ENCODE data around the gene ZFHX3.

The ZFHX3 gene

DNA sequence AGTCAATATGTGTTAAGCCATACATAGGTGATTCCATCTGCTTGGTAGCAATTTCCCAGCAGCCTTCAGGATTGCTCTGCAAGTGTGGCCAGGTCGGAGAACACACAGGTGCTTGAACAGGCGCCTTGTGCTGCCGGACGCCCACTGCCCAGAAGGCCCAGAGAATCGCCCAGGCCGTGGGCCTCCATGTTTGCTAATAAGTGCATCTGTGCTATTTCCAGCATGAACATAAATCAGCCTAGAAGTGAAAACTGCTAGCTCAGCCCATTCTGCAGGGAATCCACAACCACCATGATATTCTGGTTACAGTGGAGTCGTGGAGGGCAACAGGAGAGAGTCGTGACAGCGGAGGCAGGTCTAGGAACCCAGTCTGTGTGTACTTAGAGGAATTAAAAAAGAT lies 78.1 kb downstream of the ZFHX3 start:
- no peak for DNase-seq

DNA sequence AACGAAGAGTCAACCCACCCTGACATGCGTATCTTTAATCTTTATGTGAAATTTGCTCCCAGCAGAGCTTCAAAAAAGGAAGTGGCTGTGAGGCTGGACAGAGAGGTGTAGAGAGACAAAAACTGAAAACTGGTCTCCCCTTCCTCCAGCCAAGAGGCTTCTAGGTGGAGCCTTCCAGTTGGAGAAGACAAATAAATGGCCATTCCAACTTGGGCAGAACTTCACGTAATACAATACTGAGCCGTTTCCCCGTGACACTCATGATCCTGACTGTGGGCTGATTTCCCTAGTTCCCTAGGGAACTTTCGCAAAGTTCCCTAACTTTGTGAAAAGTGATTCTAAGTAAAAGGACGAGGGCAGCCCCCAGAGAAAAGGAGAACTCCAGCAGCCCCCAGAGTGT lies 78.8 kb downstream of the ZFHX3 start:
- DNase-seq: no peak

DNA sequence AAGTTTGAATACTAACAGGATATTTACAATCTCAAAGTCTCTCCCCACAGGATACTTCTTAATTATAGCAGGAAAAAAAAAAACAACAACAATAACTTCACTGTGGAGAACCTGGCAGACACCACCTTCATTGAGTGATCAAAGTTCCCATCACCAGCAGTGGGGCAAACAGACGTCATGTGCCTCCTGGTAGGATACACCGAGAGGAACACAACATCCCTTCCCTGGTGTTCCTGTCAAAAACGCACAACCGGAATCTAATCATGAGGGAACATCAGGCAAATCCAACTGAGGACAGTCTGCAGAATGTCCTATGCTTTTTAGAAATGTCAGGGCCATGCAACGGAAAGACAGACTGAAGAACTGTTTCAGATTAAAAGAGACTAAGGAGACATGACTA lies 80.0 kb downstream of the ZFHX3 start:
- DNase-seq: no peak

DNA sequence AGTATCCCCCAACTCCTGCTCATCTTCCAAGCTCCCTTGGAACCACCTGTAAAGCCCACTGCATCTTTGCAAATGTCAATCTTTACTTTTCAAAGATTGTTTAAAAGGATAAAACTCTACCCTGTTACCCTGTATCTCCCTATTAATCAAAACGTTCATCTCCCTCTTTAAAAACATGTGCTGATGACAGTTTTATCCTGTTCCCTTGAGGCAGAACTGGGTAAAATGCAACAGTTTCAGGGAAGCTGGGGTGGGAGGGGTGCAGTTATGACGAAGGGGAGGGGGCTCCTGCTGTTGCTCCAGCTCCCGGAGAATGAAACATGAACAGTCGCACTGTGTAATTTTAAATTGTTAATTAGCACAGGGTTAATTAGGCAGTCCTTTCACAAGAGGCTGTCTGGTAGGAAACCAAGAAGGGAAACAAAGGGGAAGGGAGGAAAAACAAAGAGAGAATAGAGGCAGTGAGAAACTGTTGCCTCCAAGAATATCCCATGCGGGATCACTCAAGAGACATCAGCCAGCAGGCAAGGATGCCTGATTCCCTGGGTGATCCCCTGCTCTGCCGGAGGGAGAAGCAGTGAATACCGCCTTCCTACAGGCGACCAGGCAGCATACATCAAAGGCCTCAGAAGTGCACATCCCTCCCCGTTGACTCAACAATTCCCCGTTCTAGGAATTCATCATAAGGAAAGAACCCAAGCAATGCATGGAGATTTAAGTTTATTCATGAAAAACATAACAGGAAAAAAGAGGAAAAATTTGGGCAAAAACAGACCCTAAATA lies 84.2 kb downstream of the ZFHX3 start:
- no peak for DNase-seq

DNA sequence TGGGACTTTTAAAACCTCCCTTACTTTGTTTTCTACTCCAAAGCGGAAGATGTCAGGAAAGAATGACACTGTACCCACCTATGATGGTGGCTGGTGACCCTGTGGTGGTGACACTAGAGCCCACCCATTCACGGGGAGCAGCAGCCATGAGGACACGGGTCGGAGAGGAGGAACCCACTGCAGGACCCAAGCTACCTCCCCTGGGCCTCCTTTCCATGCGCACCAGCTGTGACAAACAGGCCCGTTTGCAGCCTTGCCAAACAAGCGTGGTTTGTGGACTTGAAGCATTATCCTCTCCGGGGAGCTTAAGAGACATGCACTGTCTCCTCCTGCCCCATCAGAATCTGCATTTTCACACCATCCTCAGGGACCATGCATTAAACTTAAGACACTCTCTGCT lies 85.6 kb downstream of the ZFHX3 start:
- DNase-seq: no peak

DNA sequence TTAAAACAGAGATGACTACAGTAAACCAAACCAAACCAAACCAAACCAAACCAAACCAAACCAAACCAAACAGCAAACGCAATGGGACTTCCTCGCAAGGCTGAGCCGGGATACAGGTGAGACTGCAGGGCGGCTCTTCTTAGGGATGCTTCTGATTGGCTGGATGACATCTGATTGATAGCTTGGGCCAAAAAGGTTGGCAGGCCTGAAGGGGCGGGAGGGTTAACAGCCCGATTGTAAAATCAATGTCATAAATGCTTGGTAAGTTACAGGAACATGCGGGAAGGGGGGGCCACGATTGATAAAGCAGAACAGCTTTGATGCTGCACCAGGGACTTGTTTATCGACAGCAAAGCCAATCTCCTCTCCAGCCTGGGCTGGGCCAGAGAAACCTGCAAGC lies 86.1 kb downstream of the ZFHX3 start:
- no peak for DNase-seq

DNA sequence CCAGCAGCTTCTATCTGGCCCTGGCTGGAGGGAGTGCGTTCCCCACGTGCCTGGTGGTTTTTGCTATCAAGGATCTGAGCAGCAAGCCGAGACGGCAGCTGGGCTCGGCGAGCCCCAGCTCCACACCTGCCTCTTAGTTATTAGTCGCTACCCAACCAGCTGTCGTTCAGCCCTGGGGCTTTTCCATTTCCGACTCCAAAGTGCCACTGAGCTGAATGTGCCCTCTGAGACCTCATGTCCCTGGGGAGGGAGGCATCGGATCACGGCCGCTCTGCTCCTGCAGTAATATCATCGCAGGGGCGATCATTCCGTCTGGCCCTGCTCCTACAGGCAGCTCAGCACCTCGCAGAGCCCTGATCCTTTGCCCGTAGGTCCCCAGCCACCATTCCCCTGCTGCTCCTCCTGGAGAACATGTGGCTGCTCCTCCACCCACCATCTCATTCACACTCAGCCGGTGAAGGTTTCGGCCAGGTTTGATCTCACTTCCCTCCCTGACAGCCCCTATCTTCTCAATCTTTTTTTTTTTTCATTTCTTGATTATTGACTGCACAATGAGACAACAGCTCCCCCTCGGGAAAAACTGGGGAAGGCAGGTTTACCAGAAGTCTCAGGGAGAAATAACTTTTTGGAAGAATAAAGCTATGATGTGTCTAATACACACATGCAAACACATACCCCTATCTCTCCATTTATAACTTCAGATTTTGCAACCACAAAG lies 86.7 kb downstream of the ZFHX3 start:
- DNase-seq: no peak

DNA sequence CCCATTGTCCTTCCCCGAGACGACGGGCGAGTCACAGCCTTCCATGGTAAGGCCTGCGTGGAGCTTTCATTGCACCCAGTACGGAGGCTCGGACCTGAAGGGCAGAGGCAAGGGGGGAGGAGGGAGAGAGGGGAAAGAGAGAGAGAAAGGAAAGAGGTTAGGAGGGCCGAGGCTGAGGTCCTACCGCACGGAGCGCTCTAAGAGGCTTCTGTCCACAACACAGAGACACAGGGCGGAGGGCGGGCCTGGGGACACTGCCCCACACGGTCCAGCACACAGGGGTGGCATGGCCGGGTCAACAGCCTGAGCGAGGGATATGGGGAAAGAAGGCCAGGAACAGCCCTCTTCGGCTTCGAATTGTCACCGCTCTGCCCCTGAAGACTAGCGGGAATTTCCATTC lies 87.8 kb downstream of the ZFHX3 start:
- no peak for DNase-seq

DNA sequence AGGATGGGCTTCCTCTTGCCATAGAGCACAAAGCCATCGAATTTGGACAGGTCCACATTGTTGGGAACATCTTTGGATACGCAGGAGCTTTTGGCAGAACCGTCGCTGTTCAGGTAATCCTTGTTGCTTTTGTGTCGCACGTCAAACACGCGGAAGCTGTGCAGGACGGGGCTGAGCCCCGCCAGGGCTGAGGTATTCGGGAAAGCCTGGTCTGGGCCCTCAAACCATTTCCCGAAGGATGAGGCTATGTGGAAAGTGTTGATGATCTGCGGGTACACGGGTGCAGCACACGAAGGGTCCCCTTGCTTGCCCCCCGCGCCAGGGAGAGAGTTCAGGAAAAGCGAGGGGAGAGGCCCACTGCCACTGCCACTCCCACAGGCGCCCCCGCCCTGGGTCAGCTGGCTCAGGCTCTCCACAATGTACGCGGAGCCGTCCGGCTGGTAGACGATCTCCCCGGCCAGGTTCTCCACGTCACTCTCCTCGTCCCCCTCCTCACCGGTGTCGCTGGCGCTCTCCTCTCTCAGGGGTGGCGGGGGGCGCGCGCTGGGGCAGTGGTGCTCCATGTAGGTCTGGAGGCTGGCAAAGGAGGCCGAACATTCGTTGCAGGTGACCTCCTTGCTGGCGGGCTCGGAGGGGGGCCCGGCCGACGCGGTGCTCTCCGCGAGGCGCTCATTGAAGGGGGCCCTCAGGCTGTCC lies 88.5 kb downstream of the ZFHX3 start:
- DNase-seq: no peak

DNA sequence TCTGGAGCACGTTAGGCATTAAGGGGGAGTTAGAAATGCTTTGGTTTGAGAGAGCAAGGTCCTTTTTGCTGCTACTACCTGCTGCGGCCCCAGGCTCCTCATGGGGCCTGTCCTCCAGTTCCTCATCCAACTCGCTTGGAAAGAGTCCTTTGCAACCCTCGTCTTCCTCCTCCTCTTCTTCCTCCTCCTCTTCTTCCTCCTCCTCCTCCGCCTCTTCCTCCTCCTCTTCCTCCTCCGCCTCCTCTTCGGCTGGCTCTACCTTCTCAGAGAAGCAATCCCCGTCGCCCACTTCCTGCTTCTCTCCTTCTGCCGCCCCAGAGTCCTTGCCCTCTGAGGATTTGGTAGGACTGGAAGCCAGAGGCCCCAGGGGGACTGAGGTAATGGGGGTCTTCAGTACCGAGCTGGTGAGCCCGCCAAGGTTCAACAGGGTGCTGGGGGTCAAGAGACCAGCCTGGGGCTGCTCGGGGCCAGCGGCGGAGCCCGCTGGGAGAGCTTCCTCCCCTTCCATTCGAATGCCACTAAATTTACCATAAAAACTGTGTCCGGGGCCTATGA lies 89.3 kb downstream of the ZFHX3 start:
- DNase-seq: no peak

DNA sequence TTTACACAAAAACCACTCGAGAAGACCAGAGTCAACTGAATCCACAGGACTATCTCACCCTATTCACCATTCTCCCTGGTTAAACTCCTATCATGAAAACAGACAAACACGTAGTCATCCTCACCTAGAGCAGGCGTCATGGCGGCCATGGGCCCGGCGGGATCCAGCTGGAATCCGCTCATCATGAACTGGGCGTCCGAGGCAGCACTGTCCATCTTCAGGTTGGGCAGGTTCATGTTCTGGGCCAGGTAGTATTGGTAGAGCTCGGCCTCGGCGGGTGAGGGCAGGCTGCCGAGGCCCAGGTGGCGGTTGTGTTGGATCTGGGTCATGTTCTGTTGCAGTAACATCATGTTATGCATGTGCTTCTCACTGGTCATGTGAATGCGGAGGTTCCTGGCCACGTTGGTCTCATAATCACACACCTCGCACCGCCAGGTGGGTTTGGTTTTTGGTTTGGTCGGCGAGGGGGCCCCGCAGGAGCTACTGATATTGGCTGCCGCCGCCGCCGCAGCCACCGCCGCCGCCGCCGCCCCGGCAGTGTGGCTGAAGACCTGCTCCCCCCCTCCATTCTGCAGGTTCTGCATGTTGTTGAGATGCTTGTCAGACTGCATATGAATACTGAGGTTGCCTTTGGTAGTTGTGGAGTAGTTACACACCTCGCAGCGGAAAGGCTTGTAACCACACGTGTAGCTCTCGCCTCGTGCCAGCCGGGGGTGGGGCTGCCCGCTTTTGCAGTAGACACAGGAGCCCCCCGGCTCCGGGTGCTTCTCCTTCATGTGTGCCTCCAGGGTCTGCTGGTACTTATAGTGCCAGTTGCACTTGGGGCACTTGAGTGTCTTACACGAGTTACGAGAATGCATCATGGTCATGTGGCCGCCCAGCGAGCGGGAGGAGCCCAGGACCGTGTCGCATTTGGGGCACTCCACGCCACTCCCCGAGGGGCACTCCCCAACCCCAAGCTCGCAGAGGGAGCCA lies 90.3 kb downstream of the ZFHX3 start:
- no peak for DNase-seq

DNA sequence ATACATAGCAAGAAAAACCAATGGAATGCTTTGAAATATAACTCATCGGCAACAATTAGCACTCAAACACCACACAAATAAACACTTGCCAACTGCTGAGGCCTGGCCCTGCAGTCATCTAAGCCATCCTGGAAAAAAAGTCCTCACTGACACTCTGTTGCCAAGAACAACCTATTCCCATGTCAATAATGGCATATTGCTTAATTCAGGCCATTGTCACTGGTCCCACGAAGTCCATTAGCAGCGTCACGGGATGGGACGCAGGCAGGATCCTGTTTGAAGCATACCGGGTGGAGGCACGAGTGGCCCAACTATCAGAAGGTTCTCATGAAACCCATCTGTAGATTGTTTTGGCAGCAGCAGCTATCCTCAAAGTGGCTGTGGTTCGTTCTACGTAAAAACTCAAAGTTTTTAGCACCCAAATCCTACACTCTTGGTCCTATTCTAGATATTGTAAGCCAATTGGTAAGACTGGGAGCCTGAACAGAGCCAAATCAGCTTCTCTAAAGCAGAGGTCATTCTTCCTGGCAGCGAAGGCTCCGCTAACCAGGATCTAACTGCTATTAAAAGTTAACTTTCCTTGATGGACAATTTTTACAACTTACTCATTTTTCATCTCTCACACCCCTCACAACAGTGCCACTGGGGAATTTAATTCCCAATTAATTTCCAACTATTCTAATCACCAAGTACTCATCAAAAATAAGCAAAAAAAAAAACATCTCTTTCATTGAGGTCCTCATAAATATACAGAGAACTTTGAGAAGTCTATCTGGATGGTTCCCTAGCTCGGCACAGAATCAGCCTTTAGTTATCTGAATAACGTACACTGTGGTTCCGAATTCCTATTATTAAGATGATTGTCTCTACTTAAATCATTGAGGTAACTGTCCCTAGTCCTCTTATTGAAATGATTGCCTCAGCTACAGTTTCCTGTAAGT lies 91.5 kb downstream of the ZFHX3 start:
- no peak for DNase-seq

DNA sequence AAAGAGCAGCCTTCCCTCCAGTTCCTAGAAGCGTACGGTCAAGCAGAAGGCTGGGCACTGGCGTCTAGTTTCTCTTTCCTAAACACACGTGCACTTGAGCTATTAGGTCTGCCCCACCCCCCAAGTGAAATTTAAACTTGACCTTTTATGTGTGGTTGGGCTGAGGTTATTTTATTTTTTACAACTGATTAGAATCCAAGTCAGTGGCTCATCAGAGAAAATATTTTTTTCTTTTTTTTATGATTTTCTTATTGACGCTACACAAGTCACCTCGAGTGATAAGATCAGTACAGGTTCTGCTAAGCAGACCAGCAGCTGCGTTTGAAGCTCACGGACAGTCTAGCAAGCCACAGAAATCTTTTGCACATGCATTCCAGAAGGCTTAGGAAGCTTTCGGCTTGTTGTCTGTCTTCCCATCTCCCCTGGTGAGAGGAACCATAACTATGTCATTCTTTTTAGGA lies 95.1 kb downstream of the ZFHX3 start:
- DNase-seq: no peak

DNA sequence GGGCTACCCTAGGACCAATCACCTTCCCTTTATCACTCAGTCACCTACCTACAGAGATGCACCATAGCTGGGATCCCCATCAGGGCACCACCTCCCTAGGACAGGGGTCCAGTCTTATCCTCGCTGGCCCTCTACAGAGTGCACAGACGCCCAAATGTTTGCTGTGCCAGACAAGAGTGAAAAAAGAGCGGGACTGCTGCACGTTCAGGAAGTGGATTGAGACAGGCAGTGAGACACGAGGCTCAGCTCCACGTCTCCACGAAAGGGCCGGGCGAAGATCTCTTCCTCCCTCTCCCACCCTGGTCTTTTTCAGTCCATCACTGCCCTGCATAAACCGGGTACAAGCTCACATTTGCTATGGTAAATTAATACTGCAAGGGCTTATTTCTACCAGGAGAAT lies 95.5 kb downstream of the ZFHX3 start:
- DNase-seq: no peak

DNA sequence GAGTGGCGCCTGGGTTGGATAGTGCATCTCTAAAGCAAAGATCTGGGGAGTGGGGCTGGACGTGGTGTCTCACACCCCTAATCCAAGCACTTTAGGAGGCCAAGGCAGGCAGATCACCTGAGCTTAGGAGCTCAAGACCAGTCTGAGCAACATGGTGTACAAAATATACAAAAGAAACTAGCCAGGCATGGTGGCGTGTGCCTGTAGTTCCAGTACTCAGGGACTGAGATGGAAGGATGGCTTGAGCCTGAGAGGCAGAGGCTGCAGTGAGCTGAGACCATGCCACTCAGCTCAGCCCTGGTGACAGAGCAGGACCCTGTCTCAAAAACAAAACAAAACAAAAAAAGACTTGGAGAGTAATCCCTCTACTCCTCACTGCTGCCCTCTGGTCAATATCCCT lies 96.0 kb downstream of the ZFHX3 start:
- no peak for DNase-seq

DNA sequence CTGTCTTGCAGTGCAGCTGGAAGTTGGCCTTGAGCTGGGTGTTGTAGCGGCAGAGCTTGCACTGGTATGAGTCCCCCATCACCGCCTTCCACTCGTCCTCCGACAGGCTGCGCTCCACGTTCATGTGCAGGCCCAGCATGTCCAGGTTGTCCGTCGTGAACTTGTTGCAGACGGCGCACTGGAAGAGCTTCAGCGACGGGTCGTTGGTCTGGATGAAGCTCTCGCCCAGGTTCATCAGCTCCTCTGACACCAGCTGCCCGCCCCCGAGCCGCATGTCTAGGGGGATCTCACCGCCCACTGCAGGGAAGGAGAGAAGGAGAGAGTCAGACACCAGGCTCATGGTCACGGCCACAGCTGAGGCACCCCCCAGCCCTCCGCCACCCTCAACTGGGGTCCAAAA lies 97.3 kb downstream of the ZFHX3 start:
- no peak for DNase-seq

DNA sequence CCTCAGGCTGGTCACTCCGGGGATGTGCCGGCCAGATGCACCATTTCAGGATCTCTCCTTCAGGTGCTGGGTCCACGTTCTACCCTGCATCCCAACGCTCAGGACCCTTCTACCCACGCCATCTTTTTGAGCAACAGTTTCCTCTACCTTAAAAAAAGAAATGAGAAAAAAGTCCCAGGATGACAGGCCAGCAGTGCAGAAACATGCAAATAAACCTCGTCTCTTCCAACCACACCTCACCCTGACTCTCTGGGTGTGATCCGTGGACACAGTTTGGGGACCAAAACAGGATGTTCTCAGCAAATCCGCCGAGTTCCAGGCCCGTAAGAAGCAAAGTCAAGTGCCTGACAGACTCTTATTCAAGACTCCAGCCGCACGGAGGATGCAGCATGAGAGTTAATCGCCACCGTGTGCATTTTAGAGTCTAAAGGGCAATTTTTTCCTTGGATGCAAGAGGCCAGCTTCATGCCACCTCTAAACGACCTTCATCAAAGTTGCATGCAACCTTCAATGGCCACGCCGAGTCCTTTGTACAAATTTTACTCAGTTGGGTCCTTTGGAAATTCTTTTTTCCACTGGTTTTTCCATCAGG lies 99.6 kb downstream of the ZFHX3 start:
- DNase-seq: no peak

DNA sequence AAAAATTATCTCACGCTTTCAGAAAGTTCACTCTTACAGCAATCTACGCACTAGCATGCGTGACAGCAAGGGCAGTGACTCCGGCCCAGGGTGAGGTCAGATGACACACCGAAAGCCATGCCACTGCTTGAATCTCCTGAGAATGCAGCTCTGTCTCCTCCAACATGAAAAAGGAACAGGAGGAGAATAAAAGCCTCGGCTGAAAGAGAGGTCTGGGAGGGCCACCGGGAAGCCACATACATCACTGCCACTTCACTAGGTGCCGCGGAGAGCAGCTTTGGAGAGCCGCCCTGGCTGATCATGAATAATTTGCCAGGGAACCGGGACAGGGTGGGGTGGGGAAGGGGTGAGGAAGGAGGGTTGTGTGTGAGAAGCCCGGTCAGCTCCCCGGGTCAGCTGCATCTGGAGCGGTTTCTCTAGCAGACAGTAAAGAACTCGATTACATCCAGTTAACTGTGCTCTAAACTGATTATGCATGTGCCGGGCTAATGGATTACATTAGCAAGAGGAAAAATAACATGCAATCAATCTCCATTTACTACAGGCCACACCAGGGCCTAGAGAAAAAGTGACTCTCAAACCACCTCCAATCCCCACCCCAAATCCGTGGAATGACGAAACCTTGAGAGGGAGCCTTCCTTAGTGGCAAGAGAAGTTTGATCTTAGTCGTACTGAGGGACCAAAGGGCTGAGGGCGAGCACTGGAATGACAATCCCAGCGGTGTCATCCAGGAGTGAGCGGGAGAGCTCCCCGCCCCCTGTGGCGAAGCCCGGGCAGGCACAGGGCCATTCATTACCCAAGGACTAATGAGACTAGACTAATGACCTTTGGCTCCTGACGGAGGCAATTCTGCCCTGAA lies 100.3 kb downstream of the ZFHX3 start:
- DNase-seq: no peak

DNA sequence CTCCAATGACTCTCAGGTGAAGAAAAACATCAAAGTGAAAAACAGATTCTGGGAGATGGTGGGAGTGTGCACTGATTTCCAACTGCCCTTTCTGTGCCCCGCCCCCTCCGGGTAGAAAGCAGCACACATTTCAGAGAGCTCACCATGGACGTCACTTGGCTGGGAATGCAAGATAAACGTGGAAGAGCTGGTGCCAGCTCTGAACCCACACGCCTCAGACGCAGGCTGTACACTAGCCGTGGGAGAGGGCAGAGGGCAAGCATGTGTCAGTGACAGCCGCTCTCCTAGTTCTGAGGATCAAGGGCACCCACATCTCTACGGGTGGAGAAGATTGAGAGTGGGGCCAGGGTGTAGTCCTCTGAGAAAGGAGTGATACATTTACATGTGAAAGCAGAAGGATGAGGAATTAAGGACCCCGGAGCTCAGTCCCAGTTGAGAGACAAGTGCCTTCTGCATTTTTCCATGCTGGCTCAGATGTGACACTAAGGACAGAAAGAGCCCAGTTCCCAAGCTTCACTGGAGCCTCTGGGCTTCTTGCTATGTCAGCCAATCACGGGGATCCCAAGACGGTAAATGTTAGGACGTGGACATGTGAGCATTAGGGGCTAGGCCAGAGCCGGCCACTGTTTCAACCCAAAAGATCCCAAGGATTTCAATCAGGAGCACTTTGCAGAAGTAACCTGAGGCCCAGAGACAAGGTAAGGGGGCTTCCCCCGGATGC lies 101.3 kb downstream of the ZFHX3 start:
- DNase-seq: no peak

All from activated CD4-positive, alpha-beta T cell treated with anti-CD3 and anti-CD28 coated beads for 1 hour (primary cell).